Vagina (tissue), 2 donors: Measurements from ENCODE around the gene STARD3. TPM values are rescaled to one million over a fixed set of nuclear protein-coding genes. Genes with fewer than 3 reads are reported as not detected.
A peak's percentile ranks its signal among the peaks of the same experiment; 100 is the strongest.
"Not testable (repeated sequence)": the region's sequence is repeated elsewhere in the genome, so short reads cannot be mapped to it uniquely, and the experiment has no call there.

Experiments used
- DNase-seq, 2 donors: peaks; one replicate each; pipeline ENCODE4 v3.0.0-alpha.2; 2017; ENCODE audit errors: extremely low spot score in 2 of 2
- H3K27ac ChIP-seq: fragments of 200-600 bp; sonication (generic); one replicate; pipeline ENCODE4 v1.5.1; 2019
- H3K27me3 ChIP-seq: fragments of 200-600 bp; sonication (generic); one replicate; pipeline ENCODE4 v1.5.1; 2019
- H3K36me3 ChIP-seq, 2 donors: fragments of 200-600 bp; sonication (generic); one replicate each; pipeline ENCODE4 v1.5.1; 2017 to 2019
- H3K4me1 ChIP-seq: fragments of 200-600 bp; sonication (generic); one replicate; pipeline ENCODE4 v1.5.1; 2019
- H3K4me3 ChIP-seq, 2 donors: fragments of 200-600 bp; sonication (generic); 1 replicate in 1 of 2; 2 replicates in 1 of 2; pipeline ENCODE4 v1.5.1; 2016 to 2019
- H3K9me3 ChIP-seq: fragments of 200-600 bp; sonication (generic); one replicate; pipeline ENCODE4 v1.5.1; 2019
- POLR2A ChIP-seq, 2 donors: fragments of 450-650 bp; IDR thresholded peaks; one replicate each; pipeline ENCODE4 v1.6.1; 2017; ENCODE audit warnings: antibody characterized with exemption in 2 of 2, mild to moderate bottlenecking in 2 of 2, moderate library complexity in 2 of 2
- POLR2AphosphoS5 ChIP-seq, 2 donors: sonication (generic); formaldehyde crosslinking; IDR thresholded peaks; one replicate each; pipeline ENCODE4 v1.9.0; 2017; ENCODE audit warnings: antibody characterized with exemption in 2 of 2, mild to moderate bottlenecking in 2 of 2, low read depth in 1 of 2; ENCODE audit not compliant: insufficient read depth in 1 of 2
- intact Hi-C: fragments of 100-400 bp; cut with DNase I; formaldehyde crosslinking; loops from one replicate; pipeline ENCODE4 v1.15.1; 2023
- total RNA-seq: library from RNA; depleted of rRNA; stranded (reverse); fragments of >200 nt; gene quantifications from one replicate; pipeline ENCODE4 v1.2.3, GENCODE V29; 2016
- TF ChIP-seq, protein P1 (sequence below), 3 experiments: fragments of 450-650 bp in 2 of 3; fragments of 200-600 bp in 1 of 3; sonication (generic) in 1 of 3; IDR thresholded peaks; one replicate each; pipeline ENCODE4 v1.5.1; 2017 to 2019; ENCODE audit warnings: antibody characterized with exemption in 3 of 3, mild to moderate bottlenecking in 2 of 3, moderate library complexity in 2 of 3

Gene STARD3
- total RNA-seq, 1 donor from 2014 or later, result 148 TPM

- intact Hi-C loops, result no loop called here
- Histone ChIP-seq H3K36me3 (no peaks in the 10 kb centered on the region), H3K4me3 (no peak overlapping the region), H3K27ac (no peak overlapping the region), H3K4me1 (peaks cover 15% of the 10 kb centered on the region), H3K9me3 (no peaks in the 10 kb centered on the region), H3K27me3 (no peaks in the 10 kb centered on the region)
- no peak for DNase-seq
- TF ChIP-seq POLR2AphosphoS5 (IDR thresholded peaks at IDR 0.05; ENCODE audit: insufficient read depth in 1 of 2, low read depth in 1 of 2), result no peak
- no peak for TF ChIP-seq POLR2A (IDR thresholded peaks at IDR 0.05)
- TF ChIP-seq, protein P1, sequence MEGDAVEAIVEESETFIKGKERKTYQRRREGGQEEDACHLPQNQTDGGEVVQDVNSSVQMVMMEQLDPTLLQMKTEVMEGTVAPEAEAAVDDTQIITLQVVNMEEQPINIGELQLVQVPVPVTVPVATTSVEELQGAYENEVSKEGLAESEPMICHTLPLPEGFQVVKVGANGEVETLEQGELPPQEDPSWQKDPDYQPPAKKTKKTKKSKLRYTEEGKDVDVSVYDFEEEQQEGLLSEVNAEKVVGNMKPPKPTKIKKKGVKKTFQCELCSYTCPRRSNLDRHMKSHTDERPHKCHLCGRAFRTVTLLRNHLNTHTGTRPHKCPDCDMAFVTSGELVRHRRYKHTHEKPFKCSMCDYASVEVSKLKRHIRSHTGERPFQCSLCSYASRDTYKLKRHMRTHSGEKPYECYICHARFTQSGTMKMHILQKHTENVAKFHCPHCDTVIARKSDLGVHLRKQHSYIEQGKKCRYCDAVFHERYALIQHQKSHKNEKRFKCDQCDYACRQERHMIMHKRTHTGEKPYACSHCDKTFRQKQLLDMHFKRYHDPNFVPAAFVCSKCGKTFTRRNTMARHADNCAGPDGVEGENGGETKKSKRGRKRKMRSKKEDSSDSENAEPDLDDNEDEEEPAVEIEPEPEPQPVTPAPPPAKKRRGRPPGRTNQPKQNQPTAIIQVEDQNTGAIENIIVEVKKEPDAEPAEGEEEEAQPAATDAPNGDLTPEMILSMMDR (IDR thresholded peaks at IDR 0.05), result no peak
Observed at GRCh38 chr17:39696731-39697130, 59.8 kb downstream of the STARD3 start.

- intact Hi-C loops, result no loop called here
- DNase-seq, result no peak
- TF ChIP-seq, protein P1 (IDR thresholded peaks at IDR 0.05), result no peak
- no peak for TF ChIP-seq POLR2AphosphoS5 (IDR thresholded peaks at IDR 0.05; ENCODE audit: insufficient read depth in 1 of 2, low read depth in 1 of 2)
- no peak for TF ChIP-seq POLR2A (IDR thresholded peaks at IDR 0.05)
- H3K4me1 ChIP-seq, result peaks cover 28% of the 10 kb centered on the region
- H3K36me3 ChIP-seq, result no peaks in the 10 kb centered on the region
- H3K4me3 ChIP-seq, result no peak overlapping the region
- no peaks in the 10 kb centered on the region for H3K27me3 ChIP-seq
- H3K9me3 ChIP-seq, result no peaks in the 10 kb centered on the region
- H3K27ac ChIP-seq, result no peak overlapping the region
Observed at GRCh38 chr17:39697961-39698360, 61.0 kb downstream of the STARD3 start.

GRCh38 chr17:39699157-39699817 is 62.3 kb downstream of the STARD3 start:
- Histone ChIP-seq H3K27ac (peak overlapping the region; percentile 77), H3K4me1 (peaks cover 37% of the 10 kb centered on the region), H3K4me3 (peak overlapping the region; percentile 69 to 72)
- DNase-seq, H3K9me3 ChIP-seq, H3K27me3 ChIP-seq, intact Hi-C loops, H3K36me3 ChIP-seq: not testable (repeated sequence)

- peak; percentile 45 to 87 for TF ChIP-seq POLR2AphosphoS5 (IDR thresholded peaks at IDR 0.05; ENCODE audit: insufficient read depth in 1 of 2, low read depth in 1 of 2)
- TF ChIP-seq POLR2A (IDR thresholded peaks at IDR 0.05), result peak in 1 of 2 donors; percentile 24
- TF ChIP-seq, protein P1 (IDR thresholded peaks at IDR 0.05), result no peak
- Histone ChIP-seq H3K27me3 (no peaks in the 10 kb centered on the region), H3K27ac (peak within 1 kb of the TSS; percentile 77), H3K4me1 (peaks cover 42% of the 10 kb centered on the region), H3K36me3 (no peaks in the 10 kb centered on the region), H3K9me3 (no peaks in the 10 kb centered on the region), H3K4me3 (peak within 1 kb of the TSS; percentile 69 to 72)
- no peak for DNase-seq
- intact Hi-C loops, result no loop called here
Observed at GRCh38 chr17:39699818-39700147, 62.8 kb downstream of the STARD3 start, which contains the start of gene ERBB2. ERBB2 (plus strand) TSS chr17:39700064; CDS start chr17:39700239, 175 bp downstream.

DNA sequence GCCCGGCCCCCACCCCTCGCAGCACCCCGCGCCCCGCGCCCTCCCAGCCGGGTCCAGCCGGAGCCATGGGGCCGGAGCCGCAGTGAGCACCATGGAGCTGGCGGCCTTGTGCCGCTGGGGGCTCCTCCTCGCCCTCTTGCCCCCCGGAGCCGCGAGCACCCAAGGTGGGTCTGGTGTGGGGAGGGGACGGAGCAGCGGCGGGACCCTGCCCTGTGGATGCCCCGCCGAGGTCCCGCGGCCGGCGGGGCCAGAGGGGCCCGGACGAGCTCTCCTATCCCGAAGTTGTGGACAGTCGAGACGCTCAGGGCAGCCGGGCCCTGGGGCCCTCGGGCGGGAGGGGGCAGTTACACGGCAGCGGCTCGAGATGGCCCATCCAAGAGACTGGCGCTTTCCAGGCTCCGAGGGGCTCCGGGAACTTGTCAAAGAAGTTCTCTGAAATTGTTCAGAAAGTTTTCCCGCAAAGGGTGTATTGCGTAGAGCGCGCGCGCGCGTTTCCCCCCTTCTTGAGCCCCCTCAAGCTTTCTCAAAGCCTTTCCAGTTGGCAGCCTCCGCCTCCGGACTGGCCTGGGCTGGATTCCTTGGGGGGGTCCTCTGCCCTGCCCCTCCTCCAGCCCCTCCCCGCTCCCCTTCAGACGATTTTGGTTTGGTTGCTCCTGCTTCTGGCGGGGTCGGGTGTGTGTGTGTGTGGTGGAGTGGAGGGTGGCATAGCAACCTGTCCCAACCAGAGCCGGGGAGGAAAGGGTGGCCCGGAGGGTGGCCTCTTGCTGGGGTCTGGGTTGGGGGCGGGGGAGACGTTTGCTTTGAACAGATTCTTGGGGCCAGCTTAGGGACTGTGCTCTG is 63.4 kb downstream of the STARD3 start:
- H3K27ac ChIP-seq, result peak overlapping the region; percentile 77
- no peaks in the 10 kb centered on the region for H3K9me3 ChIP-seq
- H3K4me3 ChIP-seq, result peak overlapping the region; percentile 69 to 72
- H3K36me3 ChIP-seq, result no peaks in the 10 kb centered on the region
- TF ChIP-seq POLR2A (IDR thresholded peaks at IDR 0.05) (no peak), POLR2AphosphoS5 (IDR thresholded peaks at IDR 0.05; ENCODE audit: insufficient read depth in 1 of 2, low read depth in 1 of 2) (no peak)
- TF ChIP-seq, protein P1 (IDR thresholded peaks at IDR 0.05), result no peak
- no peaks in the 10 kb centered on the region for H3K27me3 ChIP-seq
- DNase-seq, result no peak
- intact Hi-C loops, result no loop called here
- peaks cover 48% of the 10 kb centered on the region for H3K4me1 ChIP-seq
